Suprapubic skin (tissue), 4 donors: ENCODE results near the gene GASK1A. TPM values are rescaled to one million over a fixed set of nuclear protein-coding genes. Genes with fewer than 3 reads are reported as not detected.
"Not testable (repeated sequence)": the region's sequence is repeated elsewhere in the genome, so short reads cannot be mapped to it uniquely, and the experiment has no call there.

Experiments used
- DNase-seq, 2 donors: peaks; one replicate each; pipeline ENCODE4 v3.0.0-alpha.2; 2019; ENCODE audit warnings: low spot score in 2 of 2
- H3K27ac ChIP-seq: fragments of 200-600 bp; sonication (generic); one replicate; pipeline ENCODE4 v1.5.1; 2019
- H3K27me3 ChIP-seq: fragments of 200-600 bp; sonication (generic); one replicate; pipeline ENCODE4 v1.5.1; 2019
- H3K36me3 ChIP-seq: fragments of 200-600 bp; sonication (generic); one replicate; pipeline ENCODE4 v1.5.1; 2019
- H3K4me1 ChIP-seq: fragments of 200-600 bp; sonication (generic); one replicate; pipeline ENCODE4 v1.5.1; 2019
- H3K4me3 ChIP-seq: fragments of 200-600 bp; sonication (generic); one replicate; pipeline ENCODE4 v1.5.1; 2019; ENCODE audit warnings: mild to moderate bottlenecking
- H3K9me3 ChIP-seq: fragments of 200-600 bp; sonication (generic); one replicate; pipeline ENCODE4 v1.5.1; 2019
- CTCF ChIP-seq, 2 donors: fragments of 200-600 bp in 1 of 2; fragments of 450-650 bp in 1 of 2; sonication (generic) in 1 of 2; IDR thresholded peaks; one replicate each; pipeline ENCODE4 v1.5.1; 2016 to 2019; ENCODE audit warnings: antibody characterized with exemption in 2 of 2, mild to moderate bottlenecking in 1 of 2, moderate library complexity in 1 of 2
- EP300 ChIP-seq: sonication (generic); formaldehyde crosslinking; IDR thresholded peaks from one replicate; pipeline ENCODE4 v1.6.1; 2017; ENCODE audit warnings: antibody characterized with exemption
- POLR2A ChIP-seq, 2 donors: fragments of 450-650 bp; IDR thresholded peaks; one replicate each; pipeline ENCODE4 v1.6.1; 2017; ENCODE audit warnings: antibody characterized with exemption in 2 of 2, mild to moderate bottlenecking in 2 of 2, moderate library complexity in 2 of 2
- POLR2AphosphoS5 ChIP-seq, 3 donors: sonication (generic); formaldehyde crosslinking; IDR thresholded peaks; one replicate each; pipeline ENCODE4 v1.6.1; 2017; ENCODE audit warnings: antibody characterized with exemption in 3 of 3
- WGBS: methylation state at CpG from one replicate; pipeline ENCODE4 v1.1.5; 2018; 5-methylcytosine and 5-hydroxymethylcytosine counted together
- total RNA-seq, 4 donors: library from RNA; depleted of rRNA; stranded (reverse); fragments of >200 nt; gene quantifications; one replicate each; pipeline ENCODE4 v1.1.0, GENCODE V29; 2016

Gene GASK1A
- total RNA-seq, 4 donors from 2014 or later = 1.5 to 8.2 (median 3.2) TPM

DNA sequence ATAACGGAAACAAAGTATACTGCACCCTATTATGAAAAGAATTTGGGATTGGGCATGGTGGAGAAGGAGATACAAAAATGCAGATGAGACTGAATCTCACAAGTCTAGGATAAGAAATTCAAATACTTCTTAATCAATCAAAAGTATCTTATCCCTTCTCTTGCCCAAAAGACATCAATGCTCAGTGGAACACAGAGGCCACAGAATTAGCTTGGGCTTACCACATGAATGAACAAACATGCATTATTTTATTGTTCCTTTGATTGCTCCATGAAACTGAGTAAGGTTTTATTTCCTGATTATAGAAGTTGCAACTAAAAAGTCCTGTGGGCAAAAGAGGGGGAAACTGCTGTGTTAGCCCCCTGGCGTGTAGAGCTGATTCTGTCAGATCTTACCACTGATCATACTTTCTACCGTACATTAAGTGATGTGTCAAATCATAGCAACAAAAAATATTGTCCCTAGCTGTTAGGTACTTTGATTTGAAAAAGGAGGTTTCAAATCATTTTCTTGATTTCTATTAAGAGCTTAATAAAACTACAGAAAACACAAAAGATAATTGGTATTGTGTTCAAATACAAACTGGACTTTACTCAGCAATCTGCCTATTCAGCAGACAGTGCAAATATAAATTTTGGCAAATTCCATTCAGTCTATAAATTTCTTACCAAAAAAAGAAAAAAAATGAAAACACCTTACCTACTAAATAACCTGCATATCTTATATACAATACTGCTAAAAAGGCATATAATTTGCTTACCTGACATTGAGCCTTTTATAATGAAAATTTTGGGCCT lies 7.9 kb upstream of the GASK1A start:
- Histone ChIP-seq H3K9me3 (no peaks in the 10 kb centered on the region), H3K4me1 (no peaks in the 10 kb centered on the region), H3K27me3 (no peaks in the 10 kb centered on the region), H3K4me3 (no peak overlapping the region), H3K36me3 (no peaks in the 10 kb centered on the region), H3K27ac (no peak overlapping the region)
- DNase-seq = no peak
- 99% methylated on average over 3 of the region's 3 CpGs for WGBS
- no peak for TF ChIP-seq POLR2A (IDR thresholded peaks at IDR 0.05)
- TF ChIP-seq CTCF (IDR thresholded peaks at IDR 0.05) = no peak
- TF ChIP-seq EP300 = no peak
- no peak for TF ChIP-seq POLR2AphosphoS5 (IDR thresholded peaks at IDR 0.05)

- WGBS = 85% methylated on average over 3 of the region's 3 CpGs
- not testable (repeated sequence) for H3K27ac ChIP-seq, H3K27me3 ChIP-seq, H3K9me3 ChIP-seq, H3K4me3 ChIP-seq, H3K36me3 ChIP-seq, DNase-seq
- peaks cover 12% of the 10 kb centered on the region for H3K4me1 ChIP-seq
These were observed 4.2 kb upstream of the GASK1A start for GRCh38 chr3:42974906-42975305.

DNA sequence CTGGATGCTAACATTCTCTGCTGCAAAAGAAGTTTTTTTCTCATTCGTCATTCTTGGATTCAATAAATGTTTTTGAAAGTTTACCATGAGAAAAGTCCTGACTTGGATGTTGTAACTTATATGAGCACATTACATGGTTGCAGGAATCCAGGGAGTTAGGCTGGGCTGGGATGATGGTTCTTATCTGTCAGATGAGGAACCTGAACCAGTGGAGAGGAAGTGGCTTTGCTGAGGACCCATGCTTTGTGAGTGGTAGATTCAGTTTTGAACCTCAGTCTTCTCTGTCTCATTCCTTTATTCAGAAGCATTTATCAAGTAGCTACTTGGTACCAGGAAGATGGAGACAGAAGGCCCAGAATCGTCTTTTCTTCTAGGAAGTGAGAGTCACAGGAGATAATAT lies 3.7 kb upstream of the GASK1A start:
- peaks cover 4% of the 10 kb centered on the region for H3K27me3 ChIP-seq
- peaks cover 4% of the 10 kb centered on the region for H3K9me3 ChIP-seq
- 80% methylated on average over 2 of the region's 2 CpGs for WGBS
- peaks cover 15% of the 10 kb centered on the region for H3K4me1 ChIP-seq
- no peak overlapping the region for H3K4me3 ChIP-seq
- no peak for TF ChIP-seq POLR2AphosphoS5 (IDR thresholded peaks at IDR 0.05)
- TF ChIP-seq POLR2A (IDR thresholded peaks at IDR 0.05) = no peak
- no peak for TF ChIP-seq CTCF (IDR thresholded peaks at IDR 0.05)
- no peak for TF ChIP-seq EP300
- H3K36me3 ChIP-seq = no peaks in the 10 kb centered on the region
- no peak overlapping the region for H3K27ac ChIP-seq
- DNase-seq = no peak

- Histone ChIP-seq H3K27me3 (peaks cover 9% of the 10 kb centered on the region), H3K4me3 (no peak overlapping the region), H3K27ac (no peak overlapping the region), H3K36me3 (no peaks in the 10 kb centered on the region), H3K9me3 (peaks cover 4% of the 10 kb centered on the region), H3K4me1 (peaks cover 17% of the 10 kb centered on the region)
- TF ChIP-seq CTCF (IDR thresholded peaks at IDR 0.05) (no peak), POLR2AphosphoS5 (IDR thresholded peaks at IDR 0.05) (no peak), POLR2A (IDR thresholded peaks at IDR 0.05) (no peak), EP300 (no peak)
- WGBS = 92% methylated on average over 5 of the region's 5 CpGs
- DNase-seq = no peak
These were observed 3.2 kb upstream of the GASK1A start for GRCh38 chr3:42975955-42976354.

DNA sequence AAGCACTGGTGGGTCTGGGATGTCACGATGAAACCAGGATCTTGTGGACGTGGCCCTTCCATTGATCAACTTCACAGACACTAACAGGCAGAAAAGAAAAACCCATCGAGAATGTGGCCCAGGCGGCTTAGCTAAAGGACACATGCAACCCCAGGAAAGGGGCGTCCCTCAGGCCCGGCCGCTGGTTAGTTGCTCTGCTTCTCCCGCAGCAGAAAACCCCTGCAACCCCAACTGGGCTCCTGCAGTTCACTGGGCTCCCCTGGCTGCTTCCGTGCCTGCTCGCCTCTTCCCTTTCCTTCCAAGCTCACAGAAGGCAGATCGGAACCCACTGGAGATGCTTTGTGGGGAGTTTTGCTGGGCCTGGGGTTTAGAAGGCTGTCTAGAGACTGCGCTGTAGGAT lies 1.1 kb downstream of the GASK1A start:
- Histone ChIP-seq H3K9me3 (peaks cover 4% of the 10 kb centered on the region), H3K36me3 (no peaks in the 10 kb centered on the region), H3K27ac (peak overlapping the region; percentile 27), H3K4me3 (peak overlapping the region; percentile 56), H3K4me1 (peaks cover 23% of the 10 kb centered on the region), H3K27me3 (peaks cover 14% of the 10 kb centered on the region)
- WGBS = 75% methylated on average over 12 of the region's 12 CpGs
- TF ChIP-seq EP300 (no peak), POLR2AphosphoS5 (IDR thresholded peaks at IDR 0.05) (no peak), CTCF (IDR thresholded peaks at IDR 0.05) (no peak), POLR2A (IDR thresholded peaks at IDR 0.05) (no peak)
- DNase-seq = no peak

- TF ChIP-seq EP300 (no peak), POLR2AphosphoS5 (IDR thresholded peaks at IDR 0.05) (no peak), POLR2A (IDR thresholded peaks at IDR 0.05) (no peak)
- WGBS = 57% methylated on average over 6 of the region's 6 CpGs
- peaks cover 14% of the 10 kb centered on the region for H3K27me3 ChIP-seq
- DNase-seq = no peak
- peak overlapping the region; percentile 27 for H3K27ac ChIP-seq
- peak overlapping the region; percentile 56 for H3K4me3 ChIP-seq
- H3K36me3 ChIP-seq = no peaks in the 10 kb centered on the region
- H3K4me1 ChIP-seq = peaks cover 23% of the 10 kb centered on the region
- H3K9me3 ChIP-seq = peaks cover 4% of the 10 kb centered on the region
These were observed 1.8 kb downstream of the GASK1A start for GRCh38 chr3:42980909-42981308.
